Heart right ventricle (tissue), 16 donors: Measurements from ENCODE around the gene PLEK. TPM values are rescaled to one million over a fixed set of nuclear protein-coding genes. Genes with fewer than 3 reads are reported as not detected.

ENCODE experiments used
- ATAC-seq, 8 donors: fragments of 200-7000 bp; cut with Tn5 transposase; one replicate each; pipeline ENCODE4 v1.9.1; 2020; ENCODE audit warnings: mild to moderate bottlenecking in 8 of 8, moderate library complexity in 8 of 8, moderate number of reproducible peaks in 1 of 8
- DNase-seq, 2 donors: peaks; one replicate each; pipeline ENCODE4 v3.0.0-alpha.2; 2020
- H3K27ac ChIP-seq, 10 donors: fragments of 200-600 bp; sonication (generic) in 2 of 10; one replicate each; pipeline versions ENCODE4 v1.5.0 to v1.8.0; 2020 to 2022; ENCODE audit warnings: mild to moderate bottlenecking in 3 of 10
- H3K27me3 ChIP-seq, 7 donors: fragments of 200-600 bp; one replicate each; pipeline ENCODE4 v1.8.0; 2021 to 2022; ENCODE audit warnings: mild to moderate bottlenecking in 2 of 7
- H3K36me3 ChIP-seq, 9 donors: fragments of 200-600 bp; sonication (generic) in 1 of 9; one replicate each; pipeline versions ENCODE4 v1.5.0 to v1.8.0; 2020 to 2022; ENCODE audit warnings: mild to moderate bottlenecking in 2 of 9
- H3K4me1 ChIP-seq, 9 donors: fragments of 200-600 bp; sonication (generic) in 1 of 9; one replicate each; pipeline versions ENCODE4 v1.5.0 to v1.8.0; 2020 to 2022; ENCODE audit warnings: mild to moderate bottlenecking in 4 of 9
- H3K4me3 ChIP-seq, 10 donors: fragments of 200-600 bp; sonication (generic) in 2 of 10; one replicate each; pipeline versions ENCODE4 v1.5.0 to v1.8.0; 2020 to 2022; ENCODE audit warnings: mild to moderate bottlenecking in 7 of 10, moderate library complexity in 2 of 10
- H3K9me3 ChIP-seq, 11 donors: fragments of 200-600 bp in 10 of 11; sonication (generic) in 2 of 11; one replicate each; pipeline versions ENCODE4 v1.5.0 to v1.8.0; 2013 to 2022; ENCODE audit warnings: mild to moderate bottlenecking in 2 of 11, control low read depth in 1 of 11, moderate library complexity in 1 of 11
- WGBS, 2 donors: extraction: QIAGEN DNeasy Blood & Tissue Kit; methylation state at CpG; one replicate each; pipeline ENCODE4 v1.1.7; 2013; ENCODE audit warnings: inconsistent platforms in 1 of 2; 5-methylcytosine and 5-hydroxymethylcytosine counted together
- intact Hi-C, 10 donors: fragments of 100-400 bp; cut with DNase I; formaldehyde crosslinking; loops; one replicate each; pipeline versions ENCODE4 v1.11.1 to v1.14.2; 2022
- polyA plus RNA-seq, 2 donors: library from polyadenylated mRNA; stranded (reverse); fragments of 200-250 nt; gene quantifications; one replicate each; pipeline ENCODE4 v1.2.3, GENCODE V29; 2013
- total RNA-seq, 10 donors: library from RNA; stranded (reverse); fragmentation: NEBNext Ultra II Directional in 3 of 10; extraction: Animal tissue kit (Norgen Biotek cat#: 25700) in 3 of 10; gene quantifications; one replicate each; pipeline versions ENCODE4 v1.2.1 to v1.2.4, GENCODE V29; 2021 to 2023
- TF ChIP-seq, protein P1 (sequence below), 9 donors: fragments of 200-600 bp; sonication (generic) in 2 of 9; IDR thresholded peaks; one replicate each; pipeline versions ENCODE4 v1.5.0 to v1.8.0; 2021 to 2022; ENCODE audit warnings: antibody characterized with exemption in 9 of 9, mild to moderate bottlenecking in 5 of 9, moderate library complexity in 1 of 9
- donor health status: Arrhythmogenic right ventricular cardiomyopathy.
- donor health status: ischemic (EF 13 %, LVEDD 7.1; RV severe dilation, severe dysfunction).
- donor health status: healthy with polysubstance abuse.
- donor health status: DM: no; HTN: yes; CAD: no.
- donor health status: DM: no; HTN: no; CAD: no.
- donor health status: ischemic (EF 25% LVEDD 6.9; RV normal size, moderate dysfunction).
- donor health status: ischemic (EF 25% LVEDD 5.7; RV mildly dilated, moderate dysfunction).
- donor health status: healthy.
- donor health status: DM: yes; HTN: yes; CAD: no.
- donor health status: Ischemic cardiomyopathy.
- donor health status: ischemic (EF 35%, LVEDD 5.7; RV mildly dilated, moderate dysfunction).
- donor health status: nonischemic (EF 11% LVEDD 7.7; RV severe dilation, severe dysfunction).
- donor health status: DM: yes; HTN: yes; CAD: no.
- donor health status: PGD.
- donor health status: ischemic (EF 29% LVEDD 5.4; RV normal size, mild dysfunction).
- donor health status: nonischemic (EF 23%, LVEDD 6.1; RV moderate dilation, normal function).

Gene PLEK
- total and polyA plus RNA-seq, 12 donors: 1.1 to 46.3 (median 2.7) TPM

- H3K9me3 ChIP-seq: peaks cover 0 to 6% (median 0%) of the 10 kb centered on the region in 11 donors
- no peak for ATAC-seq
- no peak overlapping the region for H3K4me3 ChIP-seq
- TF ChIP-seq, protein P1, sequence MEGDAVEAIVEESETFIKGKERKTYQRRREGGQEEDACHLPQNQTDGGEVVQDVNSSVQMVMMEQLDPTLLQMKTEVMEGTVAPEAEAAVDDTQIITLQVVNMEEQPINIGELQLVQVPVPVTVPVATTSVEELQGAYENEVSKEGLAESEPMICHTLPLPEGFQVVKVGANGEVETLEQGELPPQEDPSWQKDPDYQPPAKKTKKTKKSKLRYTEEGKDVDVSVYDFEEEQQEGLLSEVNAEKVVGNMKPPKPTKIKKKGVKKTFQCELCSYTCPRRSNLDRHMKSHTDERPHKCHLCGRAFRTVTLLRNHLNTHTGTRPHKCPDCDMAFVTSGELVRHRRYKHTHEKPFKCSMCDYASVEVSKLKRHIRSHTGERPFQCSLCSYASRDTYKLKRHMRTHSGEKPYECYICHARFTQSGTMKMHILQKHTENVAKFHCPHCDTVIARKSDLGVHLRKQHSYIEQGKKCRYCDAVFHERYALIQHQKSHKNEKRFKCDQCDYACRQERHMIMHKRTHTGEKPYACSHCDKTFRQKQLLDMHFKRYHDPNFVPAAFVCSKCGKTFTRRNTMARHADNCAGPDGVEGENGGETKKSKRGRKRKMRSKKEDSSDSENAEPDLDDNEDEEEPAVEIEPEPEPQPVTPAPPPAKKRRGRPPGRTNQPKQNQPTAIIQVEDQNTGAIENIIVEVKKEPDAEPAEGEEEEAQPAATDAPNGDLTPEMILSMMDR (IDR thresholded peaks at IDR 0.05): no peak
- 21 to 23% methylated on average over 2 of the region's 2 CpGs for WGBS, 2 donors
- peaks cover 0 to 7% (median 0%) of the 10 kb centered on the region in 9 donors for H3K4me1 ChIP-seq
- H3K36me3 ChIP-seq: no peaks in the 10 kb centered on the region
- H3K27ac ChIP-seq: no peak overlapping the region
- H3K27me3 ChIP-seq: no peaks in the 10 kb centered on the region
- intact Hi-C loops: loop anchor here in 3 of 10 donors (10.0 kb wide), 2 partner anchors 158 to 228 kb away; no protein-coding TSS in a partner anchor
- no peak for DNase-seq
These were observed 12.3 kb upstream of the PLEK start for GRCh38 chr2:68352651-68353391.

- H3K27me3 ChIP-seq: no peaks in the 10 kb centered on the region
- intact Hi-C loops: loop anchor here in 3 of 10 donors (10.0 kb wide), 2 partner anchors 162 to 232 kb away; no protein-coding TSS in a partner anchor
- H3K4me3 ChIP-seq: no peak overlapping the region
- 96 to 98% methylated on average over 4 of the region's 4 CpGs for WGBS, 2 donors
- H3K4me1 ChIP-seq: peaks cover 0 to 7% (median 0%) of the 10 kb centered on the region in 9 donors
- no peak for ATAC-seq
- no peak overlapping the region for H3K27ac ChIP-seq
- no peak for DNase-seq
- H3K9me3 ChIP-seq: no peaks in the 10 kb centered on the region
- no peaks in the 10 kb centered on the region for H3K36me3 ChIP-seq
- TF ChIP-seq, protein P1 (IDR thresholded peaks at IDR 0.05): no peak
These were observed 8.4 kb upstream of the PLEK start for GRCh38 chr2:68356599-68357239.

GRCh38 chr2:68357605-68358337, 7.3 kb upstream of the PLEK start:
- Histone ChIP-seq H3K36me3 (no peaks in the 10 kb centered on the region), H3K4me1 (peaks cover 0 to 7% (median 0%) of the 10 kb centered on the region in 9 donors), H3K27ac (no peak overlapping the region), H3K9me3 (no peaks in the 10 kb centered on the region), H3K4me3 (no peak overlapping the region), H3K27me3 (no peaks in the 10 kb centered on the region)
- TF ChIP-seq, protein P1 (IDR thresholded peaks at IDR 0.05): peak; percentile 30 to 67 (median 54)
- DNase-seq (peak; percentile 18 to 48), ATAC-seq (peak; percentile 67 to 90 (median 82))
- WGBS, 2 donors: 62 to 63% methylated on average over 6 of the region's 6 CpGs
- intact Hi-C loops: loop anchor here in 5 of 10 donors (1.0 to 10.0 kb wide), 4 partner anchors 163 to 235 kb away; no protein-coding TSS in a partner anchor

DNA sequence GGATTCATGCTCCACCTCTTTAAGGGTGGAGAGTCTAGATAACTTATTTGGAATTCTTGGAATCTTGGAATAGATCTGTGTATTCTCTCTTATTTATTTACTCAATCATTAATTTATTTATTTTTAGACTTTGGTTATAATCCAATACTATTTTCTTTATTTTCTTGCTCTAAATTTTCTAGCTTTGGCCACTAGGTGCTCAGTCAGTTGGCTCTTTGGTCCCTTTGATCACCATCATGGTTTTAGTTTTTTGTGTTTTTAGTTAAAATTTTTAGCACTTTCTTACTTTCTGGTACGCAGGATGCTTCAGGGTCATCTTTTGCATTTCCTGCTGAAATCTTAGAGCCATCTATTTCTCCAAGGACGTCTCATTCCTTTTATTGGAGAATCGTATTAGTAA, 5.2 kb upstream of the PLEK start:
- TF ChIP-seq, protein P1 (IDR thresholded peaks at IDR 0.05): no peak
- H3K27me3 ChIP-seq: no peaks in the 10 kb centered on the region
- intact Hi-C loops: loop anchor here in 7 of 10 donors (2.0 to 10.0 kb wide), 6 partner anchors 75 to 238 kb away; no protein-coding TSS in a partner anchor
- no peak for DNase-seq
- H3K4me3 ChIP-seq: no peak overlapping the region
- H3K27ac ChIP-seq: no peak overlapping the region
- ATAC-seq: no peak
- no peaks in the 10 kb centered on the region for H3K36me3 ChIP-seq
- WGBS, 2 donors: 81 to 88% methylated on average over 3 of the region's 3 CpGs
- peaks cover 0 to 27% (median 4%) of the 10 kb centered on the region in 9 donors for H3K4me1 ChIP-seq
- peaks cover 0 to 3% (median 0%) of the 10 kb centered on the region in 11 donors for H3K9me3 ChIP-seq
